ENCODE measurements around the gene ADCY7. TPM values are rescaled to one million over a fixed set of nuclear protein-coding genes. Genes with fewer than 3 reads are reported as not detected.

The ADCY7 gene
- 16.3 and 34.6 TPM in 2 replicates for total RNA-seq

GRCh38 chr16:50266337-50267091 lies at the start of gene ADCY7:
Gene ADCY7 (plus strand): TSS chr16:50266551. CDS start chr16:50288180, 21,629 bp downstream.

Other genes with a start within 250 kb of the ADCY7 start
- 11.7 and 13.5 TPM in 2 replicates for gene CNEP1R1, start 241.3 kb upstream of the ADCY7 start, total RNA-seq
- 10.4 and 10.9 TPM in 2 replicates for gene HEATR3, start 200.6 kb upstream of the ADCY7 start, total RNA-seq
- gene TENT4B, start 113.2 kb upstream of the ADCY7 start, total RNA-seq: 7.0 and 7.7 TPM in 2 replicates
- gene BRD7, start 102.4 kb downstream of the ADCY7 start, total RNA-seq: 25.1 and 27.3 TPM in 2 replicates

Data from cardiac ventricle fibroblast (primary cell).